ENCODE results near the gene LIMS4.
"Not testable (repeated sequence)": the region's sequence is repeated elsewhere in the genome, so short reads cannot be mapped to it uniquely, and the experiment has no call there.

- TF ChIP-seq, protein P1, sequence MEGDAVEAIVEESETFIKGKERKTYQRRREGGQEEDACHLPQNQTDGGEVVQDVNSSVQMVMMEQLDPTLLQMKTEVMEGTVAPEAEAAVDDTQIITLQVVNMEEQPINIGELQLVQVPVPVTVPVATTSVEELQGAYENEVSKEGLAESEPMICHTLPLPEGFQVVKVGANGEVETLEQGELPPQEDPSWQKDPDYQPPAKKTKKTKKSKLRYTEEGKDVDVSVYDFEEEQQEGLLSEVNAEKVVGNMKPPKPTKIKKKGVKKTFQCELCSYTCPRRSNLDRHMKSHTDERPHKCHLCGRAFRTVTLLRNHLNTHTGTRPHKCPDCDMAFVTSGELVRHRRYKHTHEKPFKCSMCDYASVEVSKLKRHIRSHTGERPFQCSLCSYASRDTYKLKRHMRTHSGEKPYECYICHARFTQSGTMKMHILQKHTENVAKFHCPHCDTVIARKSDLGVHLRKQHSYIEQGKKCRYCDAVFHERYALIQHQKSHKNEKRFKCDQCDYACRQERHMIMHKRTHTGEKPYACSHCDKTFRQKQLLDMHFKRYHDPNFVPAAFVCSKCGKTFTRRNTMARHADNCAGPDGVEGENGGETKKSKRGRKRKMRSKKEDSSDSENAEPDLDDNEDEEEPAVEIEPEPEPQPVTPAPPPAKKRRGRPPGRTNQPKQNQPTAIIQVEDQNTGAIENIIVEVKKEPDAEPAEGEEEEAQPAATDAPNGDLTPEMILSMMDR (IDR thresholded peaks at IDR 0.05) = not testable (repeated sequence)
- not testable (repeated sequence) for TF ChIP-seq POLR2A, POLR2AphosphoS5, EP300 (IDR thresholded peaks at IDR 0.05)
These were observed 2.3 kb upstream of the LIMS4 start for GRCh38 chr2:110474898-110475297.

Data from suprapubic skin (tissue), 4 donors.